Measurements from ENCODE around the gene ADK. TPM values are rescaled to one million over a fixed set of nuclear protein-coding genes. Genes with fewer than 3 reads are reported as not detected.

ADK gene
- total and polyA plus RNA-seq, 2 experiments from 2014 or later, result 46.7 to 53.7 TPM

GRCh38 chr10:74556072-74556705 is 405.2 kb downstream of the ADK start:
- no peak overlapping the region for H3K27ac ChIP-seq
- H2AFZ ChIP-seq, result no peak overlapping the region
- no peaks in the 10 kb centered on the region for H3K79me2 ChIP-seq
- no peak for DNase-seq (ENCODE audit: low spot score)
- WGBS (ENCODE audit: low lambda C conversion rate, missing lambda C conversion rate), result 98% methylated on average over 2 of the region's 2 CpGs
- H4K20me1 ChIP-seq (ENCODE audit: insufficient read depth, poor library complexity, severe bottlenecking), result no peaks in the 10 kb centered on the region
- no peak overlapping the region for H3K4me2 ChIP-seq
- H3K4me3 ChIP-seq, result no peak overlapping the region
- no peaks in the 10 kb centered on the region for H3K36me3 ChIP-seq (replicated peaks; ENCODE audit: insufficient read depth, low read depth)
- H3K27me3 ChIP-seq, result no peaks in the 10 kb centered on the region
- H3K9me3 ChIP-seq (ENCODE audit: low read depth), result no peaks in the 10 kb centered on the region
- no peaks in the 10 kb centered on the region for H3K9me2 ChIP-seq (replicated peaks; ENCODE audit: insufficient read depth)
- TF ChIP-seq, protein P1, sequence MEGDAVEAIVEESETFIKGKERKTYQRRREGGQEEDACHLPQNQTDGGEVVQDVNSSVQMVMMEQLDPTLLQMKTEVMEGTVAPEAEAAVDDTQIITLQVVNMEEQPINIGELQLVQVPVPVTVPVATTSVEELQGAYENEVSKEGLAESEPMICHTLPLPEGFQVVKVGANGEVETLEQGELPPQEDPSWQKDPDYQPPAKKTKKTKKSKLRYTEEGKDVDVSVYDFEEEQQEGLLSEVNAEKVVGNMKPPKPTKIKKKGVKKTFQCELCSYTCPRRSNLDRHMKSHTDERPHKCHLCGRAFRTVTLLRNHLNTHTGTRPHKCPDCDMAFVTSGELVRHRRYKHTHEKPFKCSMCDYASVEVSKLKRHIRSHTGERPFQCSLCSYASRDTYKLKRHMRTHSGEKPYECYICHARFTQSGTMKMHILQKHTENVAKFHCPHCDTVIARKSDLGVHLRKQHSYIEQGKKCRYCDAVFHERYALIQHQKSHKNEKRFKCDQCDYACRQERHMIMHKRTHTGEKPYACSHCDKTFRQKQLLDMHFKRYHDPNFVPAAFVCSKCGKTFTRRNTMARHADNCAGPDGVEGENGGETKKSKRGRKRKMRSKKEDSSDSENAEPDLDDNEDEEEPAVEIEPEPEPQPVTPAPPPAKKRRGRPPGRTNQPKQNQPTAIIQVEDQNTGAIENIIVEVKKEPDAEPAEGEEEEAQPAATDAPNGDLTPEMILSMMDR (IDR thresholded peaks at IDR 0.05; ENCODE audit: poor library complexity), result no peak
- TF ChIP-seq EZH2 (IDR thresholded peaks at IDR 0.05; ENCODE audit: borderline replicate concordance), result no peak
- no peak for TF ChIP-seq EZH2phosphoT487 (IDR thresholded peaks at IDR 0.05; ENCODE audit: low read depth, severe bottlenecking, unreplicated experiment)
- H3K4me1 ChIP-seq (ENCODE audit: insufficient read depth), result no peaks in the 10 kb centered on the region

DNA sequence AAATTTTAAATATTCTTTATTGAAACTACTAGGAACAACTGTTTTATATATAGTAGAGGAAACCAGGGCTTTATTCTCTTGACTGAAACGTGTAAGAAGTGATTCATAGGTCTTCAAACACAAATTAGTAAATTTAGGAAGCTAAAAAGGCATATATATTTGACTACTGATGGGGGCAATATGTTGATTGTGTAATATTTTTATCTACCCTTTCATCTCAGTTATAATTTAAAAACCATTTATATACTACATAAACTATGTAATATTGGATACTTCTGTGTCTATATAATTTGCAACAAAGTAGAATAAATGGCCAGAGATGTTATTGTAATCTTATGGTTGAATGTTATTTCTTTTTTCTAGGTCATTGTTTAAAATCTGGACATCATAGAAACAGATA is 406.1 kb downstream of the ADK start:
- H3K36me3 ChIP-seq (replicated peaks; ENCODE audit: insufficient read depth, low read depth), result no peaks in the 10 kb centered on the region
- no peaks in the 10 kb centered on the region for H3K79me2 ChIP-seq
- H3K4me3 ChIP-seq, result no peak overlapping the region
- H3K4me2 ChIP-seq, result no peak overlapping the region
- H3K27me3 ChIP-seq, result no peaks in the 10 kb centered on the region
- DNase-seq (ENCODE audit: low spot score), result no peak
- H4K20me1 ChIP-seq (ENCODE audit: insufficient read depth, poor library complexity, severe bottlenecking), result no peaks in the 10 kb centered on the region
- 89% methylated on average over 1 of the region's 1 CpG for WGBS (ENCODE audit: low lambda C conversion rate, missing lambda C conversion rate)
- no peak overlapping the region for H2AFZ ChIP-seq
- H3K27ac ChIP-seq, result no peak overlapping the region
- H3K9me3 ChIP-seq (ENCODE audit: low read depth), result no peaks in the 10 kb centered on the region
- no peaks in the 10 kb centered on the region for H3K9me2 ChIP-seq (replicated peaks; ENCODE audit: insufficient read depth)
- TF ChIP-seq, protein P1 (IDR thresholded peaks at IDR 0.05; ENCODE audit: poor library complexity), result no peak
- TF ChIP-seq EZH2 (IDR thresholded peaks at IDR 0.05; ENCODE audit: borderline replicate concordance) (no peak), EZH2phosphoT487 (IDR thresholded peaks at IDR 0.05; ENCODE audit: low read depth, severe bottlenecking, unreplicated experiment) (no peak)
- H3K4me1 ChIP-seq (ENCODE audit: insufficient read depth), result no peaks in the 10 kb centered on the region

- TF ChIP-seq EZH2phosphoT487 (IDR thresholded peaks at IDR 0.05; ENCODE audit: low read depth, severe bottlenecking, unreplicated experiment) (no peak), EZH2 (IDR thresholded peaks at IDR 0.05; ENCODE audit: borderline replicate concordance) (no peak)
- TF ChIP-seq, protein P1 (IDR thresholded peaks at IDR 0.05; ENCODE audit: poor library complexity), result no peak
- WGBS (ENCODE audit: low lambda C conversion rate, missing lambda C conversion rate), result 92% methylated on average over 3 of the region's 3 CpGs
Measured at GRCh38 chr10:74558403-74558802, 407.4 kb downstream of the ADK start.

More at GRCh38 chr10:74558403-74558802, 407.4 kb downstream of the ADK start:
- Histone ChIP-seq H3K9me2 (replicated peaks; ENCODE audit: insufficient read depth) (no peaks in the 10 kb centered on the region), H3K79me2 (no peaks in the 10 kb centered on the region), H3K4me3 (no peak overlapping the region), H4K20me1 (ENCODE audit: insufficient read depth, poor library complexity, severe bottlenecking) (no peaks in the 10 kb centered on the region), H3K4me2 (no peak overlapping the region), H3K4me1 (ENCODE audit: insufficient read depth) (no peaks in the 10 kb centered on the region), H3K36me3 (replicated peaks; ENCODE audit: insufficient read depth, low read depth) (no peaks in the 10 kb centered on the region), H3K9me3 (ENCODE audit: low read depth) (no peaks in the 10 kb centered on the region), H3K27ac (no peak overlapping the region), H2AFZ (no peak overlapping the region), H3K27me3 (no peaks in the 10 kb centered on the region)
- DNase-seq (ENCODE audit: low spot score), result no peak
